Stimulated activated CD4-positive, alpha-beta T cell treated with anti-CD3 and anti-CD28 coated beads, Interleukin-2, amount 100 ng/mL, for 48 hours (primary cell): ENCODE data around the gene PLXNA2.

Experiments
- DNase-seq, 2 donors: peaks; one replicate each; pipeline ENCODE4 v3.0.0-alpha.2; 2020

The PLXNA2 gene

GRCh38 chr1:208243967-208244916 is at the start of gene PLXNA2:
Gene PLXNA2, minus strand, starts transcription at chr1:208244384. Its CDS starts 26,462 bp downstream, at chr1:208217922.
- DNase-seq: peak; percentile 28 to 33

GRCh38 chr1:208292908-208293307 is 48.7 kb upstream of the PLXNA2 start:
- no peak for DNase-seq

- DNase-seq: no peak
Observed at GRCh38 chr1:208291923-208292711, 47.9 kb upstream of the PLXNA2 start.

GRCh38 chr1:208291129-208291528 is 46.9 kb upstream of the PLXNA2 start:
- no peak for DNase-seq

- DNase-seq: no peak
Observed at GRCh38 chr1:208289716-208290115, 45.5 kb upstream of the PLXNA2 start.

- no peak for DNase-seq
Observed at GRCh38 chr1:208288495-208288894, 44.3 kb upstream of the PLXNA2 start.

- no peak for DNase-seq
Observed at GRCh38 chr1:208280681-208281450, 36.7 kb upstream of the PLXNA2 start.

- DNase-seq: no peak
Observed at GRCh38 chr1:208279826-208280588, 35.8 kb upstream of the PLXNA2 start.

GRCh38 chr1:208278638-208279037 is 34.5 kb upstream of the PLXNA2 start:
- no peak for DNase-seq

GRCh38 chr1:208276757-208277435 is 32.7 kb upstream of the PLXNA2 start:
- no peak for DNase-seq

- DNase-seq: no peak
Observed at GRCh38 chr1:208275083-208275482, 30.9 kb upstream of the PLXNA2 start.

GRCh38 chr1:208273386-208274017 is 29.3 kb upstream of the PLXNA2 start:
- no peak for DNase-seq

GRCh38 chr1:208272713-208273112 is 28.5 kb upstream of the PLXNA2 start:
- DNase-seq: no peak

- no peak for DNase-seq
Observed at GRCh38 chr1:208272311-208272710, 28.1 kb upstream of the PLXNA2 start.

GRCh38 chr1:208271236-208271635 is 27.1 kb upstream of the PLXNA2 start:
- DNase-seq: no peak

GRCh38 chr1:208270651-208271141 is 26.5 kb upstream of the PLXNA2 start:
- DNase-seq: no peak

GRCh38 chr1:208269338-208269666 is 25.1 kb upstream of the PLXNA2 start:
- DNase-seq: no peak

- no peak for DNase-seq
Observed at GRCh38 chr1:208268541-208269337, 24.6 kb upstream of the PLXNA2 start.

- no peak for DNase-seq
Observed at GRCh38 chr1:208265525-208265924, 21.3 kb upstream of the PLXNA2 start.

- DNase-seq: no peak
Observed at GRCh38 chr1:208265122-208265469, 20.9 kb upstream of the PLXNA2 start.
